Testis (tissue), 3 donors: ENCODE data around the gene GRIN2B. TPM values are rescaled to one million over a fixed set of nuclear protein-coding genes. Genes with fewer than 3 reads are reported as not detected.

Source experiments
- DNase-seq: peaks from one replicate; pipeline ENCODE4 v3.0.0-alpha.2; 2019
- H3K27ac ChIP-seq, 2 donors: fragments of 200-600 bp; sonication (generic); one replicate each; pipeline ENCODE4 v1.5.1; 2019
- H3K27me3 ChIP-seq: fragments of 200-600 bp; sonication (generic); one replicate; pipeline ENCODE4 v1.5.1; 2019
- H3K36me3 ChIP-seq: fragments of 200-600 bp; sonication (generic); one replicate; pipeline ENCODE4 v1.5.1; 2017; ENCODE audit warnings: low read depth; ENCODE audit errors: missing control alignments
- H3K4me1 ChIP-seq: fragments of 200-600 bp; sonication (generic); one replicate; pipeline ENCODE4 v1.5.1; 2019
- H3K4me3 ChIP-seq, 2 donors: fragments of 200-600 bp; sonication (generic); one replicate each; pipeline ENCODE4 v1.5.1; 2017 to 2019
- H3K9me3 ChIP-seq: fragments of 200-600 bp; sonication (generic); one replicate; pipeline ENCODE4 v1.5.1; 2017
- POLR2A ChIP-seq: fragments of 450-650 bp; IDR thresholded peaks from one replicate; pipeline ENCODE4 v1.6.1; 2017; ENCODE audit warnings: antibody characterized with exemption, mild to moderate bottlenecking, moderate library complexity
- WGBS, 2 donors: methylation state at CpG; one replicate each; pipeline ENCODE4 v1.1.5; 2018; 5-methylcytosine and 5-hydroxymethylcytosine counted together
- intact Hi-C: fragments of 100-400 bp; cut with DNase I; formaldehyde crosslinking; loops from one replicate; pipeline ENCODE4 v1.15.1; 2023; ENCODE audit warnings: low total_unique reads
- polyA plus RNA-seq: library from polyadenylated mRNA; stranded (reverse); fragments of 350-450 nt; fragmentation: Illumina TruSeq; extraction: RNeasy Lipid Tissue Mini Kit (QIAGEN cat#74804); gene quantifications from one replicate; pipeline ENCODE4 v1.2.3, GENCODE V29; 2014; ENCODE audit warnings: low read depth, low replicate concordance; ENCODE audit not compliant: insufficient read depth
- total RNA-seq, 2 donors: library from RNA; depleted of rRNA; stranded (reverse); fragments of >200 nt; gene quantifications; one replicate each; pipeline ENCODE4 v1.2.3, GENCODE V29; 2016
- TF ChIP-seq, protein P1 (sequence below), 3 experiments: fragments of 450-650 bp in 2 of 3; fragments of 200-600 bp in 1 of 3; sonication (generic) in 1 of 3; IDR thresholded peaks; one replicate each; pipeline ENCODE4 v1.5.1; 2016 to 2019; ENCODE audit warnings: antibody characterized with exemption in 3 of 3, mild to moderate bottlenecking in 2 of 3, moderate library complexity in 1 of 3

The GRIN2B gene
- total and polyA plus RNA-seq, 3 donors from 2014 or later: 1.1 to 3.2 (median 1.8) TPM

DNA sequence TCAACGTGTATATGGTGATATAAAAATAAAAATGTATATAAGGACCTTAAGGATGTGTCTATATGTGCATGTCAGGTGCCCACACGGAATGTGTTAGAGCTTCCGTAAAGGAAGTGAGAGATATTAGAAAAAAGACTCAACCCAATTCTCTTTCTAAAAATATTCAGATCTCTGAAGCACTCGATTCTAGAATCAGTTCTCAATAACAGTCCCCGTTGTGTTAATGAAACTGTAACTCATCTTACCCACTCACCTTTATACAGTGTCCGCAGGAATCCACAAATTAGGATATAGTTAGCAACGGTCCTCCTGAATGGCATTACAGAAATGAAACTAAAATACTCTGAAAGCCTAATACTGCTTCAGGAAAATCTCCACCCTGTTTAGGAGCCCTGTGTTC lies 29.3 kb downstream of the GRIN2B start:
- no peaks in the 10 kb centered on the region for H3K36me3 ChIP-seq
- WGBS, 2 donors: 85 to 86% methylated on average over 7 of the region's 7 CpGs
- no peaks in the 10 kb centered on the region for H3K9me3 ChIP-seq
- DNase-seq: no peak
- no peaks in the 10 kb centered on the region for H3K27me3 ChIP-seq
- TF ChIP-seq, protein P1, sequence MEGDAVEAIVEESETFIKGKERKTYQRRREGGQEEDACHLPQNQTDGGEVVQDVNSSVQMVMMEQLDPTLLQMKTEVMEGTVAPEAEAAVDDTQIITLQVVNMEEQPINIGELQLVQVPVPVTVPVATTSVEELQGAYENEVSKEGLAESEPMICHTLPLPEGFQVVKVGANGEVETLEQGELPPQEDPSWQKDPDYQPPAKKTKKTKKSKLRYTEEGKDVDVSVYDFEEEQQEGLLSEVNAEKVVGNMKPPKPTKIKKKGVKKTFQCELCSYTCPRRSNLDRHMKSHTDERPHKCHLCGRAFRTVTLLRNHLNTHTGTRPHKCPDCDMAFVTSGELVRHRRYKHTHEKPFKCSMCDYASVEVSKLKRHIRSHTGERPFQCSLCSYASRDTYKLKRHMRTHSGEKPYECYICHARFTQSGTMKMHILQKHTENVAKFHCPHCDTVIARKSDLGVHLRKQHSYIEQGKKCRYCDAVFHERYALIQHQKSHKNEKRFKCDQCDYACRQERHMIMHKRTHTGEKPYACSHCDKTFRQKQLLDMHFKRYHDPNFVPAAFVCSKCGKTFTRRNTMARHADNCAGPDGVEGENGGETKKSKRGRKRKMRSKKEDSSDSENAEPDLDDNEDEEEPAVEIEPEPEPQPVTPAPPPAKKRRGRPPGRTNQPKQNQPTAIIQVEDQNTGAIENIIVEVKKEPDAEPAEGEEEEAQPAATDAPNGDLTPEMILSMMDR (IDR thresholded peaks at IDR 0.05): no peak
- TF ChIP-seq POLR2A: no peak
- H3K4me3 ChIP-seq: no peak overlapping the region
- peaks cover 10% of the 10 kb centered on the region for H3K4me1 ChIP-seq
- intact Hi-C loops: no loop called here
- no peak overlapping the region for H3K27ac ChIP-seq

DNA sequence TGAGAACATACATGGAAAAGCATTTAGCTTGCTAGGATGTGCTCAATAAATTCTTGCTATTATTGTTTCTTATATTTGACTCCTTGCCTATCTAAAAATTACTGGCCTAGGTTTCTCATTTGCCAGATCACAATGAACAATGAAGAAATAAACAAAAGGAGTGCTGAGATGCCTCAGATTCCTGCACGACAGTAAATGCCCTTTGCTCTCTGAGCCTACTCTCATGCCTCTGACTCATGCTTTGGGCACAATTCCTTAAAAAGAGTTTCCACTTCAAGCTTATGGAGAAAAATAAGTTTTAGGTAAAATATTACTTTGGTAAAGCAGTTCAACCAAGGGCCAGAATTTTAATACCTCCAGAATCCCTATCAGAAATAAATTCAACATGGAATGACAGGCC lies 30.9 kb downstream of the GRIN2B start:
- DNase-seq: no peak
- WGBS, 2 donors: 28 to 44% methylated on average over 1 of the region's 1 CpG
- intact Hi-C loops: no loop called here
- Histone ChIP-seq H3K36me3 (no peaks in the 10 kb centered on the region), H3K27me3 (no peaks in the 10 kb centered on the region), H3K27ac (no peak overlapping the region), H3K9me3 (no peaks in the 10 kb centered on the region), H3K4me1 (peaks cover 10% of the 10 kb centered on the region), H3K4me3 (no peak overlapping the region)
- TF ChIP-seq POLR2A: no peak
- TF ChIP-seq, protein P1 (IDR thresholded peaks at IDR 0.05): no peak

DNA sequence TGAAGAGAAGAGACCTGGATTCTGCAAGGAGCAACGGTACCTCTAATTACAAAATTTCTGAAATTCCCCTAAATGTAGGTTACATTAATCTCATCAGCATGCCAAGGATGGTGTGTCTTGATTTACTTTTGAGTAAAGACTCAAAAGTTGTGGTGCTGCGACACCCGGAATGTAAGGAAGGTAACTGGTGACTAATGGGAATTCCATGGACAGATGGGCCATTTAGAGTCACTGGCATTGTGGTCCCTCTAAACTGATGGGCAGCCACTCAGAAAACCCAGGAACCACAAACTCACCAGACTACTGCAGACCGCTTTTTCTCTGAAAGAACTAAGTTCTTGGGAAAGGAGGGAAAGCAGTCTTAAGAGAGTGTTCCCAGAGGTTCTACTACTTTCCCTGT lies 32.8 kb downstream of the GRIN2B start:
- Histone ChIP-seq H3K4me3 (no peak overlapping the region), H3K27ac (no peak overlapping the region), H3K36me3 (no peaks in the 10 kb centered on the region), H3K9me3 (no peaks in the 10 kb centered on the region), H3K4me1 (peaks cover 10% of the 10 kb centered on the region), H3K27me3 (no peaks in the 10 kb centered on the region)
- intact Hi-C loops: no loop called here
- WGBS, 2 donors: 92 to 94% methylated on average over 4 of the region's 4 CpGs
- DNase-seq: no peak
- TF ChIP-seq, protein P1 (IDR thresholded peaks at IDR 0.05): no peak
- TF ChIP-seq POLR2A: no peak

DNA sequence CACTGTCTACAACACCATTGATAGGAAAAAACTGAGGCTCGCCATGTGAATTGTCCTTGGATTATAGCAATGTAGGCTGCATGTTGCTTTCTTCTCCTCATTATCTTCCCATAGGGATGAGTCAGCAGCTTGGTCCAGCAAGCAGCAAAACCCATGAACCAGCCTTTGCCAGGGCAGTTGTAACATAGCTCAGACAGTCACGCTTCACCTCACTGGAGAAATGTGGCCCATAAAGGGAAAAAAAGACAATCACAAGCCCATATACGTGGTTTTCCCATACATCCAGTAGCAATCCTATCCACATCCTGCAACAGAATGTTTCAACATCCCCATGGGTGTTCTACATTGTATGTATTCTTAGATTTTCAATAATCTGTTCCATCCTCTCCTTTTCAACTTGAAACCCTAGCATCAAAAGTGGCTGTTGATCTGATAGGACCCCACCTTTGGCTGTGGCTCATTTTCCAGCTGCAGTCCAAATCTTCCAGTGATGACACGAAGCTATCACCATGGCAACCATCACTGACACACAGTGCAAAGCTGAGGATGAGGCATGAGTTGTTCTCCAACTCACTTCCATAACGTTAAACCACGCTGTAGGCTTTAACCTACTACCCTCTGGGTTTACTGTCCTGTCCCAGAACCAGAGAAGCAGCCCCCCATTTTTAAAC lies 34.0 kb downstream of the GRIN2B start:
- intact Hi-C loops: no loop called here

DNA sequence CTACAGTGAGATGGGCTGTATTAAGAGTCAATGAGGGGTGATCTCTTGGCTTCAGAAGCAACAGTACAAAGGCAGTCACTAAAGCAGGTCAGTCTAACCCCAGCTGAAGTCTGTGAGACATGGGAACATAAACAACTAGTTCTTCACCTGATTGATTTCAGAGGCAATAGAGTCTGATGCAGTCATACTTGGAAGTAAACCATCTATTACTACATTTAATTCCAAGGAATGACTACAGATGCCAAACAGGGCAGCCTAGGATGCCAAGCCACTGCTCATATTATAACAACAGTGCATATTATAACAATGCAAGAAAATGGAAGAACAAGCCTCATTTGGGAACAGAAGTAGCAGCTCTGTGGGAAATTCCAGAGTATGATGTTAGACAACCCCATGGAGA lies 35.8 kb downstream of the GRIN2B start:
- H3K36me3 ChIP-seq: no peaks in the 10 kb centered on the region
- DNase-seq: no peak
- intact Hi-C loops: no loop called here

More for the DNA sequence above, 34.0 kb downstream of the GRIN2B start:
- no peaks in the 10 kb centered on the region for H3K27me3 ChIP-seq
- TF ChIP-seq POLR2A: no peak
- H3K4me3 ChIP-seq: no peak overlapping the region
- no peaks in the 10 kb centered on the region for H3K9me3 ChIP-seq
- H3K36me3 ChIP-seq: no peaks in the 10 kb centered on the region
- DNase-seq: peak; percentile 43
- no peak overlapping the region for H3K27ac ChIP-seq
- peaks cover 10% of the 10 kb centered on the region for H3K4me1 ChIP-seq
- 75 to 79% methylated on average over 6 of the region's 6 CpGs for WGBS, 2 donors

More for the DNA sequence above, 35.8 kb downstream of the GRIN2B start:
- H3K9me3 ChIP-seq: no peaks in the 10 kb centered on the region
- TF ChIP-seq, protein P1 (IDR thresholded peaks at IDR 0.05): no peak
- TF ChIP-seq POLR2A: no peak
- H3K4me3 ChIP-seq: no peak overlapping the region
- H3K4me1 ChIP-seq: peaks cover 10% of the 10 kb centered on the region
- no peaks in the 10 kb centered on the region for H3K27me3 ChIP-seq
- H3K27ac ChIP-seq: no peak overlapping the region
